ENCODE results near the gene CBLB.

The CBLB gene

DNA sequence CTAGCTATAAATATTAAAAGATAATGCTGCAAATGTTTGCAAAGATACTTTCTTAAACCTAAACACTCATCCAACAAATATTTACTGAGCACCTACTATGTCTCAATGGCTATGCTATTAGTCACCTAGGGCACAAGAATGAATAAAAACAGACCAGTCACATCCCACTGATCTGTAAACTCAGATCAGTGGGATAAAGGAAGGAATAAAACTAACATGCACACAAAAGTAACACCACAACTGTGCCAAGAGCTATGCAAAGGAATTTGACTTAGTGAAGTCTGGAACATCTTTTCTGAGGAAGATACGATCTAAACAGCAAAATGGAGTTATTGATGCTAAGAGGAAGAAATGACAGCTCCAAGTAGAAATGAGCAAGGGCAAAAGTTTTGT lies 56.6 kb downstream of the CBLB start:
- no peak overlapping the region for H3K27ac ChIP-seq (ENCODE audit: low read length)
- no peaks in the 10 kb centered on the region for H3K9me3 ChIP-seq (ENCODE audit: insufficient read depth, low read length, severe bottlenecking)
- H3K9ac ChIP-seq (ENCODE audit: low read depth, low read length), result no peak overlapping the region
- ATAC-seq (ENCODE audit: insufficient read depth, low read depth) (no peak), DNase-seq (no peak)
- no peaks in the 10 kb centered on the region for H3K27me3 ChIP-seq (ENCODE audit: insufficient read depth, low read length, poor library complexity)
- H3K4me3 ChIP-seq (ENCODE audit: low read depth in 1 of 2, low read length in 2 of 2), result no peak overlapping the region
- H3K4me2 ChIP-seq (ENCODE audit: insufficient read depth, low read length), result no peak overlapping the region
- TF ChIP-seq EZH2 (IDR thresholded peaks at IDR 0.05; ENCODE audit: borderline replicate concordance, low read depth, low read length, severe bottlenecking), result no peak
- TF ChIP-seq, protein P1, sequence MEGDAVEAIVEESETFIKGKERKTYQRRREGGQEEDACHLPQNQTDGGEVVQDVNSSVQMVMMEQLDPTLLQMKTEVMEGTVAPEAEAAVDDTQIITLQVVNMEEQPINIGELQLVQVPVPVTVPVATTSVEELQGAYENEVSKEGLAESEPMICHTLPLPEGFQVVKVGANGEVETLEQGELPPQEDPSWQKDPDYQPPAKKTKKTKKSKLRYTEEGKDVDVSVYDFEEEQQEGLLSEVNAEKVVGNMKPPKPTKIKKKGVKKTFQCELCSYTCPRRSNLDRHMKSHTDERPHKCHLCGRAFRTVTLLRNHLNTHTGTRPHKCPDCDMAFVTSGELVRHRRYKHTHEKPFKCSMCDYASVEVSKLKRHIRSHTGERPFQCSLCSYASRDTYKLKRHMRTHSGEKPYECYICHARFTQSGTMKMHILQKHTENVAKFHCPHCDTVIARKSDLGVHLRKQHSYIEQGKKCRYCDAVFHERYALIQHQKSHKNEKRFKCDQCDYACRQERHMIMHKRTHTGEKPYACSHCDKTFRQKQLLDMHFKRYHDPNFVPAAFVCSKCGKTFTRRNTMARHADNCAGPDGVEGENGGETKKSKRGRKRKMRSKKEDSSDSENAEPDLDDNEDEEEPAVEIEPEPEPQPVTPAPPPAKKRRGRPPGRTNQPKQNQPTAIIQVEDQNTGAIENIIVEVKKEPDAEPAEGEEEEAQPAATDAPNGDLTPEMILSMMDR (IDR thresholded peaks at IDR 0.05; ENCODE audit: borderline replicate concordance, extremely low read depth, low read length, poor library complexity, severe bottlenecking), result no peak
- H3K4me1 ChIP-seq (ENCODE audit: insufficient read depth, low read length), result 0 out of 2 replicates have a peak, but pooled peaks cover 1% of the 10 kb centered on the region
- no peaks in the 10 kb centered on the region for H4K20me1 ChIP-seq (ENCODE audit: insufficient read depth, low read length)
- no peak overlapping the region for H2AFZ ChIP-seq (ENCODE audit: low read depth, low read length)
- no peaks in the 10 kb centered on the region for H3K79me2 ChIP-seq (ENCODE audit: insufficient read depth, low read length)
- H3K36me3 ChIP-seq (ENCODE audit: insufficient read depth, low read length), result no peaks in the 10 kb centered on the region

DNA sequence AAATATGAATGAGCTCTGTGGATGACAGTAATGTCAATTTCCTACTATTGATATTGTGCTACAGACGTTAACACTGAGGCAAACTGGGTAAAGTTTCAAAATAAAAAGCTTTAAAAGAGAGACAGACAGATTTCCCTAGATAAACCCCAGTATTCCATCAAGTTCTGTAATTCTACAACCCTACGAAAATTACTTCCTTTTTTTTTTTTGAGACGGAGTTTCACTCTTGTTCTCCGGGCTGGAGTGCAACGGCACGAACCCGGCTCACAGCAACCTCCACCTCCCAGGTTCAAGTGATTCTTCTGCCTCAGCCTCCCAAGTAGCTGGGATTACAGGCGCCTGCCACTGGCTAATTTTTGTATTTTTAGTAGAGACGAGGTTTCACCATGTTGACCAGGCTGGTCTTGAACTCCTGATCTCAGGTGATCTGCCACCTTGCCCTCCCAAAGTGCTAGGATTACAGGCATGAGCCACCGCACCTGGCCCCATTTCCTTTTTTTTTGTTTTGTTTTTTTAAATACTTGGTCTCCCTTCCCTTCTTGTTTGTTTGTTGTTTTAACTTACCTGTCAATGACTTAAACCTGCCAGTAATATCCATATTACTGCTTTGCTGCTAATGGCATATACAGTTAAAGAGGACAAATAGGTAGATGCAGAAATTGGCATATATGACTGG lies 57.2 kb downstream of the CBLB start:
- Histone ChIP-seq H3K9ac (ENCODE audit: low read depth, low read length) (no peak overlapping the region), H4K20me1 (ENCODE audit: insufficient read depth, low read length) (no peaks in the 10 kb centered on the region), H3K9me3 (ENCODE audit: insufficient read depth, low read length, severe bottlenecking) (no peaks in the 10 kb centered on the region), H3K27me3 (ENCODE audit: insufficient read depth, low read length, poor library complexity) (no peaks in the 10 kb centered on the region), H2AFZ (ENCODE audit: low read depth, low read length) (no peak overlapping the region), H3K4me2 (ENCODE audit: insufficient read depth, low read length) (no peak overlapping the region), H3K79me2 (ENCODE audit: insufficient read depth, low read length) (no peaks in the 10 kb centered on the region), H3K36me3 (ENCODE audit: insufficient read depth, low read length) (no peaks in the 10 kb centered on the region), H3K4me1 (ENCODE audit: insufficient read depth, low read length) (peaks cover 7% of the 10 kb centered on the region), H3K27ac (ENCODE audit: low read length) (no peak overlapping the region), H3K4me3 (ENCODE audit: low read depth in 1 of 2, low read length in 2 of 2) (no peak overlapping the region)
- ATAC-seq (ENCODE audit: insufficient read depth, low read depth) (no peak), DNase-seq (no peak)
- no peak for TF ChIP-seq EZH2 (IDR thresholded peaks at IDR 0.05; ENCODE audit: borderline replicate concordance, low read depth, low read length, severe bottlenecking)
- TF ChIP-seq, protein P1 (IDR thresholded peaks at IDR 0.05; ENCODE audit: borderline replicate concordance, extremely low read depth, low read length, poor library complexity, severe bottlenecking), result no peak

DNA sequence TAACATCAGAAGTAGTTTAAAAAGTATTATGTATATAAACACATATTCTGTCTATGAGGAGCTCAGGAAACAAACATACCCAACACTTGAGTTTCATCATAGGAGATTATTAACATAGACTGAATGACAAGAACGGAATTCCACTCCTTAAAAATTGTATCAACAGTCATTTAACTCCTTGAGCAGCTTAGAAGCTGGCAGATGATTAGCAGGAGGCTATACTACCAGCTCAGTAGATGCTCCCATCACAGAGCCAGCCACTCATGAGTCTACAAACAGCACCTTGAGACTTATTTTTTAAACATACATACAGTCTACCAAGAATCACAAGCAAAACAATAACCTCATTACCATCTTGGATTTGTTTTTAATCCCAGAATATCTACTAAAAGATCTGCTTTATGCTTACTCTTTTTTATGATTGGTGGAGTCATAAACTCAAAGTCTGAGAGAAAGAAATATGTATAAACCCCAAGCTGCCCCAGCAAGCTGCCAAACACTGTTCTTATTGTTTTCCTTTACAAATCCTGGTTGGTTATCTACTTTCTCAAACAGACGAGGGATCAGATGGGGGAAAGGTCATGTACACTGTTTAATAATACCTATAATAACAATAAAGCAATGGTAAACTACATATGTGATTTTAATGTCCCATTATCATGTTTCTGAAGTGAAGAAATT lies 59.5 kb downstream of the CBLB start:
- Histone ChIP-seq H3K9ac (ENCODE audit: low read depth, low read length) (no peak overlapping the region), H2AFZ (ENCODE audit: low read depth, low read length) (no peak overlapping the region), H3K36me3 (ENCODE audit: insufficient read depth, low read length) (no peaks in the 10 kb centered on the region), H3K27me3 (ENCODE audit: insufficient read depth, low read length, poor library complexity) (no peaks in the 10 kb centered on the region), H3K4me3 (ENCODE audit: low read depth in 1 of 2, low read length in 2 of 2) (no peak overlapping the region), H3K79me2 (ENCODE audit: insufficient read depth, low read length) (no peaks in the 10 kb centered on the region), H3K4me2 (ENCODE audit: insufficient read depth, low read length) (no peak overlapping the region), H3K27ac (ENCODE audit: low read length) (no peak overlapping the region), H4K20me1 (ENCODE audit: insufficient read depth, low read length) (0 out of 2 replicates have a peak, but pooled peaks cover 3% of the 10 kb centered on the region), H3K9me3 (ENCODE audit: insufficient read depth, low read length, severe bottlenecking) (no peaks in the 10 kb centered on the region), H3K4me1 (ENCODE audit: insufficient read depth, low read length) (peaks cover 15% of the 10 kb centered on the region)
- TF ChIP-seq, protein P1 (IDR thresholded peaks at IDR 0.05; ENCODE audit: borderline replicate concordance, extremely low read depth, low read length, poor library complexity, severe bottlenecking), result no peak
- TF ChIP-seq EZH2 (IDR thresholded peaks at IDR 0.05; ENCODE audit: borderline replicate concordance, low read depth, low read length, severe bottlenecking), result no peak
- no peak for DNase-seq
- ATAC-seq (ENCODE audit: insufficient read depth, low read depth), result no peak
